ENCODE measurements around the gene EIF4G2. TPM values are rescaled to one million over a fixed set of nuclear protein-coding genes. Genes with fewer than 3 reads are reported as not detected.

The EIF4G2 gene
- total RNA-seq, 1 experiment from 2014 or later: 2,422 TPM

DNA sequence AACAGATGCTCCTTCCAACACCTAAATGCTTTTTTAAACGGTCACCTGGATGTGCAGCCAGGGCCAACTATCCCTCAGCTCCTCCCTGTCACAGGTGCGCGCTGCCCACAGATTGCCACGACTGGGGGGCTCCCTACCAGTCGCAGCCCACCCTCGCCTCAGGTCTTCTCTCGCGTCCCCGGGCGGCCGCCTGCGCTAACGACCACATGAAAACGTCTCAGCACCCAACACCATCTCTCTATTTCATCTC lies 48.7 kb upstream of the EIF4G2 start:
- POLR2A ChIA-PET: interaction anchor here (0.7 to 2.5 kb wide), 9 partner anchors 10 to 935 kb away, joined by 3 to 32 read pairs (median 7); partner anchors contain the start of gene EIF4G2
- TF ChIP-seq, protein P1, sequence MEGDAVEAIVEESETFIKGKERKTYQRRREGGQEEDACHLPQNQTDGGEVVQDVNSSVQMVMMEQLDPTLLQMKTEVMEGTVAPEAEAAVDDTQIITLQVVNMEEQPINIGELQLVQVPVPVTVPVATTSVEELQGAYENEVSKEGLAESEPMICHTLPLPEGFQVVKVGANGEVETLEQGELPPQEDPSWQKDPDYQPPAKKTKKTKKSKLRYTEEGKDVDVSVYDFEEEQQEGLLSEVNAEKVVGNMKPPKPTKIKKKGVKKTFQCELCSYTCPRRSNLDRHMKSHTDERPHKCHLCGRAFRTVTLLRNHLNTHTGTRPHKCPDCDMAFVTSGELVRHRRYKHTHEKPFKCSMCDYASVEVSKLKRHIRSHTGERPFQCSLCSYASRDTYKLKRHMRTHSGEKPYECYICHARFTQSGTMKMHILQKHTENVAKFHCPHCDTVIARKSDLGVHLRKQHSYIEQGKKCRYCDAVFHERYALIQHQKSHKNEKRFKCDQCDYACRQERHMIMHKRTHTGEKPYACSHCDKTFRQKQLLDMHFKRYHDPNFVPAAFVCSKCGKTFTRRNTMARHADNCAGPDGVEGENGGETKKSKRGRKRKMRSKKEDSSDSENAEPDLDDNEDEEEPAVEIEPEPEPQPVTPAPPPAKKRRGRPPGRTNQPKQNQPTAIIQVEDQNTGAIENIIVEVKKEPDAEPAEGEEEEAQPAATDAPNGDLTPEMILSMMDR (IDR thresholded peaks at IDR 0.05): no peak
- TF ChIP-seq SIN3A (IDR thresholded peaks at IDR 0.05; ENCODE audit: borderline replicate concordance, insufficient read depth, low read depth, low read length): no peak
- TF ChIP-seq TCF7L2 (IDR thresholded peaks at IDR 0.05; ENCODE audit: low read depth, low read length): no peak
- no peak for TF ChIP-seq POLR2AphosphoS5 (IDR thresholded peaks at IDR 0.05; ENCODE audit: low read depth, low read length)
- TF ChIP-seq, protein P2, sequence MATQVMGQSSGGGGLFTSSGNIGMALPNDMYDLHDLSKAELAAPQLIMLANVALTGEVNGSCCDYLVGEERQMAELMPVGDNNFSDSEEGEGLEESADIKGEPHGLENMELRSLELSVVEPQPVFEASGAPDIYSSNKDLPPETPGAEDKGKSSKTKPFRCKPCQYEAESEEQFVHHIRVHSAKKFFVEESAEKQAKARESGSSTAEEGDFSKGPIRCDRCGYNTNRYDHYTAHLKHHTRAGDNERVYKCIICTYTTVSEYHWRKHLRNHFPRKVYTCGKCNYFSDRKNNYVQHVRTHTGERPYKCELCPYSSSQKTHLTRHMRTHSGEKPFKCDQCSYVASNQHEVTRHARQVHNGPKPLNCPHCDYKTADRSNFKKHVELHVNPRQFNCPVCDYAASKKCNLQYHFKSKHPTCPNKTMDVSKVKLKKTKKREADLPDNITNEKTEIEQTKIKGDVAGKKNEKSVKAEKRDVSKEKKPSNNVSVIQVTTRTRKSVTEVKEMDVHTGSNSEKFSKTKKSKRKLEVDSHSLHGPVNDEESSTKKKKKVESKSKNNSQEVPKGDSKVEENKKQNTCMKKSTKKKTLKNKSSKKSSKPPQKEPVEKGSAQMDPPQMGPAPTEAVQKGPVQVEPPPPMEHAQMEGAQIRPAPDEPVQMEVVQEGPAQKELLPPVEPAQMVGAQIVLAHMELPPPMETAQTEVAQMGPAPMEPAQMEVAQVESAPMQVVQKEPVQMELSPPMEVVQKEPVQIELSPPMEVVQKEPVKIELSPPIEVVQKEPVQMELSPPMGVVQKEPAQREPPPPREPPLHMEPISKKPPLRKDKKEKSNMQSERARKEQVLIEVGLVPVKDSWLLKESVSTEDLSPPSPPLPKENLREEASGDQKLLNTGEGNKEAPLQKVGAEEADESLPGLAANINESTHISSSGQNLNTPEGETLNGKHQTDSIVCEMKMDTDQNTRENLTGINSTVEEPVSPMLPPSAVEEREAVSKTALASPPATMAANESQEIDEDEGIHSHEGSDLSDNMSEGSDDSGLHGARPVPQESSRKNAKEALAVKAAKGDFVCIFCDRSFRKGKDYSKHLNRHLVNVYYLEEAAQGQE (IDR thresholded peaks at IDR 0.05; ENCODE audit: insufficient read depth in 1 of 2, low read depth in 2 of 2, low read length in 1 of 2): no peak; a peak in 1 of 4 replicates
- H3K4me3 ChIP-seq (ENCODE audit: low read depth in 2 of 2, low read length in 2 of 2): peak overlapping the region; percentile 87 to 91
- in situ Hi-C loops (cut with HindIII; ENCODE audit: low pct_unique_long_range_greater_than_20kb, low sequenced_read_pairs): no loop called here
- intact Hi-C loops (cut with micrococcal nuclease; ENCODE audit: unreplicated experiment): loop anchor here (2.0 to 5.0 kb wide), 2 partner anchors 50 to 67 kb away; partner anchors contain the start of gene EIF4G2
- CTCF ChIA-PET: interaction anchor here (1.0 to 1.8 kb wide), 3 partner anchors 49 to 76 kb away, joined by 3 to 8 read pairs (median 6); partner anchors contain the start of gene EIF4G2
- BruUV-seq (replicated peaks): no TSS peak
- peaks cover 47% of the 10 kb centered on the region for H3K36me3 ChIP-seq (ENCODE audit: control insufficient read depth, insufficient read depth, low read length)
- no peaks in the 10 kb centered on the region for H3K27me3 ChIP-seq (ENCODE audit: control insufficient read depth, insufficient read depth, low read length)
- peak overlapping the region; percentile 100 for H3K27ac ChIP-seq (ENCODE audit: low read length)
- peak; percentile 5 for ATAC-seq
- no peak for DNase-seq (ENCODE audit: low read depth, low spot score)
- H3K9me3 ChIP-seq (ENCODE audit: control insufficient read depth, insufficient read depth, low read depth, low read length): no peaks in the 10 kb centered on the region
- H3K4me1 ChIP-seq (ENCODE audit: control insufficient read depth, insufficient read depth, low read length): peaks cover 39% of the 10 kb centered on the region

DNA sequence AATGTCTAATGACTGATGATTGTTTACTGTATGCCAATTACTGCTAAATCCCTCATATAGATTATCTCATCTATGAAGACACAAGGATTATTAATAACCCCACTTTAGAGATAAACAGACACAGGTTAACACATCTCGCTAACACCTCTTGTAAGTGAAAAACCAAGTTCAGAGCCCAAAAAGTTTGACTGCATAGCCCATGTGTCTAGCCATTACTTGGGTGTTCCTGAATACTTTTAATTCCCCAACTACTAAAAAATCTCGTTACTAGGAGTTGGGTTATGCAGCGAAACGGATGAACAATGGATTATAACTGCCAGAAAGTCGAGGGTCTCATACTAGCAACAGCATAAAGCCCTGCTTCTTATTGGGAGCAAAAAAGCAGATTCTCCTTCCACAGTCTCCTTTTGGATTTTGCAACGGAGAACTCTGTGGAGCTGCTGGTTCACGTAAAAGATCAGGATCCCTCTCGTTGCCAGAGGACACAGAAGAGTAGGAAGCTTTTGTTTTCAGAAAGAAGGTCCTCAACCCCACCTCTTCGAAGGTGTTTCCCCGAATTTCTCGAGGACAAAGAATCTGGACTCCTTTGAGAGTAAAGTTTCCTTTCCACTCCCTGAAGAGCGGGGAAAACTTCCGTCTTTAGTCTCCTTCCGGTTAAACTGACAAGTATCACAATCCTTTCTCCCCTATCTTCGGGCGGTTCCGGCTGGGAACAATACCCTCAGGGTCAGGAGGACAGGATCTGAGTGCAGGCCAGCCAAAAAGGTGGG lies 48.1 kb upstream of the EIF4G2 start:
- Histone ChIP-seq H3K4me1 (ENCODE audit: control insufficient read depth, insufficient read depth, low read length) (peaks cover 34% of the 10 kb centered on the region), H3K4me3 (ENCODE audit: low read depth in 2 of 2, low read length in 2 of 2) (peak overlapping the region; percentile 87 to 91), H3K27ac (ENCODE audit: low read length) (peak overlapping the region; percentile 100), H3K9me3 (ENCODE audit: control insufficient read depth, insufficient read depth, low read depth, low read length) (no peaks in the 10 kb centered on the region), H3K36me3 (ENCODE audit: control insufficient read depth, insufficient read depth, low read length) (peaks cover 51% of the 10 kb centered on the region), H3K27me3 (ENCODE audit: control insufficient read depth, insufficient read depth, low read length) (no peaks in the 10 kb centered on the region)
- DNase-seq (ENCODE audit: low read depth, low spot score) (no peak), ATAC-seq (peak; percentile 24)
- in situ Hi-C loops (cut with HindIII; ENCODE audit: low pct_unique_long_range_greater_than_20kb, low sequenced_read_pairs): no loop called here
- TF ChIP-seq, protein P1 (IDR thresholded peaks at IDR 0.05): no peak
- TF ChIP-seq TCF7L2 (IDR thresholded peaks at IDR 0.05; ENCODE audit: low read depth, low read length) (no peak), POLR2AphosphoS5 (IDR thresholded peaks at IDR 0.05; ENCODE audit: low read depth, low read length) (peak; percentile 43; the same call in 1 of the 2 replicates)
- TF ChIP-seq, protein P2 (IDR thresholded peaks at IDR 0.05; ENCODE audit: insufficient read depth in 1 of 2, low read depth in 2 of 2, low read length in 1 of 2): no peak; a peak in 1 of 4 replicates
- BruUV-seq (replicated peaks): no TSS peak
- ChIA-PET CTCF (no interaction called here), POLR2A (interaction anchor here (1.1 to 2.5 kb wide), 5 partner anchors 9 to 74 kb away, joined by 3 to 32 read pairs (median 8); partner anchors contain the start of gene EIF4G2)
- intact Hi-C loops (cut with micrococcal nuclease; ENCODE audit: unreplicated experiment): loop anchor here (2.0 to 5.0 kb wide), 2 partner anchors 50 to 68 kb away; partner anchors contain the start of gene EIF4G2

All from Panc1 (cell line).